ENCODE results near the gene WDR64. TPM values are rescaled to one million over a fixed set of nuclear protein-coding genes. Genes with fewer than 3 reads are reported as not detected.

The WDR64 gene
- total RNA-seq, 1 experiment from 2014 or later = not detected

- Histone ChIP-seq H3K36me3 (ENCODE audit: insufficient read depth, low read length, poor library complexity, severe bottlenecking) (peaks cover 9% of the 10 kb centered on the region), H3K27ac (ENCODE audit: low read depth, low read length, poor library complexity, severe bottlenecking) (peak overlapping the region; percentile 93), H3K4me1 (ENCODE audit: insufficient read depth, low read length, poor library complexity, severe bottlenecking) (no peaks in the 10 kb centered on the region), H3K9me3 (ENCODE audit: low read depth, low read length, poor library complexity, severe bottlenecking) (no peaks in the 10 kb centered on the region), H3K27me3 (replicated peaks; ENCODE audit: insufficient read depth, low read depth, low read length, poor library complexity) (no peaks in the 10 kb centered on the region), H3K4me3 (ENCODE audit: low read depth, low read length, poor library complexity, severe bottlenecking) (peak overlapping the region; percentile 75)
- DNase-seq (ENCODE audit: low spot score) = no peak
- TF ChIP-seq, protein P1, sequence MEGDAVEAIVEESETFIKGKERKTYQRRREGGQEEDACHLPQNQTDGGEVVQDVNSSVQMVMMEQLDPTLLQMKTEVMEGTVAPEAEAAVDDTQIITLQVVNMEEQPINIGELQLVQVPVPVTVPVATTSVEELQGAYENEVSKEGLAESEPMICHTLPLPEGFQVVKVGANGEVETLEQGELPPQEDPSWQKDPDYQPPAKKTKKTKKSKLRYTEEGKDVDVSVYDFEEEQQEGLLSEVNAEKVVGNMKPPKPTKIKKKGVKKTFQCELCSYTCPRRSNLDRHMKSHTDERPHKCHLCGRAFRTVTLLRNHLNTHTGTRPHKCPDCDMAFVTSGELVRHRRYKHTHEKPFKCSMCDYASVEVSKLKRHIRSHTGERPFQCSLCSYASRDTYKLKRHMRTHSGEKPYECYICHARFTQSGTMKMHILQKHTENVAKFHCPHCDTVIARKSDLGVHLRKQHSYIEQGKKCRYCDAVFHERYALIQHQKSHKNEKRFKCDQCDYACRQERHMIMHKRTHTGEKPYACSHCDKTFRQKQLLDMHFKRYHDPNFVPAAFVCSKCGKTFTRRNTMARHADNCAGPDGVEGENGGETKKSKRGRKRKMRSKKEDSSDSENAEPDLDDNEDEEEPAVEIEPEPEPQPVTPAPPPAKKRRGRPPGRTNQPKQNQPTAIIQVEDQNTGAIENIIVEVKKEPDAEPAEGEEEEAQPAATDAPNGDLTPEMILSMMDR (conservative IDR thresholded peaks at IDR 0.05; ENCODE audit: low read depth, low read length) = no peak
- TF ChIP-seq EZH2 (IDR thresholded peaks at IDR 0.05; ENCODE audit: borderline replicate concordance, low read depth, low read length, poor library complexity, severe bottlenecking) = no peak
- ChIA-PET POLR2A (ENCODE audit: low non-redundant PET) (no interaction called here), CTCF (no interaction called here)
- no TSS peak for BruUV-seq (replicated peaks)
- intact Hi-C loops (cut with micrococcal nuclease; ENCODE audit: unreplicated experiment) = loop anchor here (5.0 kb wide), 1 partner anchor 315 kb away; the partner anchor contains the start of gene KMO
Observed at GRCh38 chr1:241846862-241847539, 194.9 kb downstream of the WDR64 start.

DNA sequence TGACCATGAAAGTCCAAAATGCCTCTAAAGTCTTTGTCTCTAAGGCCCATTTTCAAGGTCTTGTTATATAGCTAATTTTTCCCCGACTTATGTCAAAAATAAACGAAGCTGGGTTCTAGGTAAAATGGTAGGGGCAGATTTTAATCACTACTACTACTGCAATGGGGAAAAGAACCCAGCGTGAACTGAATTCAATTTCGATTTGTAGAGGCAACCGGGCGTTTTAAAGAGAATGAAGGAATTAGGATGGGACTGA lies 195.4 kb downstream of the WDR64 start:
- CTCF ChIA-PET = no interaction called here
- no peaks in the 10 kb centered on the region for H3K27me3 ChIP-seq (replicated peaks; ENCODE audit: insufficient read depth, low read depth, low read length, poor library complexity)
- intact Hi-C loops (cut with micrococcal nuclease; ENCODE audit: unreplicated experiment) = loop anchor here (5.0 kb wide), 1 partner anchor 315 kb away; the partner anchor contains the start of gene KMO
- DNase-seq (ENCODE audit: low spot score) = no peak
- peaks cover 14% of the 10 kb centered on the region for H3K36me3 ChIP-seq (ENCODE audit: insufficient read depth, low read length, poor library complexity, severe bottlenecking)
- no TSS peak for BruUV-seq (replicated peaks)
- H3K9me3 ChIP-seq (ENCODE audit: low read depth, low read length, poor library complexity, severe bottlenecking) = no peaks in the 10 kb centered on the region
- H3K27ac ChIP-seq (ENCODE audit: low read depth, low read length, poor library complexity, severe bottlenecking) = peak overlapping the region; percentile 93
- no peaks in the 10 kb centered on the region for H3K4me1 ChIP-seq (ENCODE audit: insufficient read depth, low read length, poor library complexity, severe bottlenecking)
- POLR2A ChIA-PET (ENCODE audit: low non-redundant PET) = no interaction called here
- no peak for TF ChIP-seq EZH2 (IDR thresholded peaks at IDR 0.05; ENCODE audit: borderline replicate concordance, low read depth, low read length, poor library complexity, severe bottlenecking)
- TF ChIP-seq, protein P1 (conservative IDR thresholded peaks at IDR 0.05; ENCODE audit: low read depth, low read length) = no peak
- H3K4me3 ChIP-seq (ENCODE audit: low read depth, low read length, poor library complexity, severe bottlenecking) = peak overlapping the region; percentile 75

- Histone ChIP-seq H3K36me3 (ENCODE audit: insufficient read depth, low read length, poor library complexity, severe bottlenecking) (peaks cover 15% of the 10 kb centered on the region), H3K27me3 (replicated peaks; ENCODE audit: insufficient read depth, low read depth, low read length, poor library complexity) (no peaks in the 10 kb centered on the region), H3K9me3 (ENCODE audit: low read depth, low read length, poor library complexity, severe bottlenecking) (no peaks in the 10 kb centered on the region), H3K4me3 (ENCODE audit: low read depth, low read length, poor library complexity, severe bottlenecking) (peak within 1 kb of the TSS; percentile 75), H3K27ac (ENCODE audit: low read depth, low read length, poor library complexity, severe bottlenecking) (peak within 1 kb of the TSS; percentile 93), H3K4me1 (ENCODE audit: insufficient read depth, low read length, poor library complexity, severe bottlenecking) (no peaks in the 10 kb centered on the region)
- TF ChIP-seq EZH2 (IDR thresholded peaks at IDR 0.05; ENCODE audit: borderline replicate concordance, low read depth, low read length, poor library complexity, severe bottlenecking) = no peak
- TF ChIP-seq, protein P1 (conservative IDR thresholded peaks at IDR 0.05; ENCODE audit: low read depth, low read length) = peak; percentile 47
- peak; percentile 91 for DNase-seq (ENCODE audit: low spot score)
- no TSS peak for BruUV-seq (replicated peaks)
- CTCF ChIA-PET = no interaction called here
- intact Hi-C loops (cut with micrococcal nuclease; ENCODE audit: unreplicated experiment) = loop anchor here (5.0 kb wide), 1 partner anchor 316 kb away; the partner anchor contains the start of gene KMO
- POLR2A ChIA-PET (ENCODE audit: low non-redundant PET) = no interaction called here
Observed at GRCh38 chr1:241847796-241848685, 196.0 kb downstream of the WDR64 start, which contains the start of gene EXO1. TSS of gene EXO1 (plus strand) at chr1:241848204. CDS start at chr1:241850426, 2,222 bp downstream.

Measured in A673 (cell line).